GM19438 (cell line): ENCODE measurements around the gene BLVRA.
"Not testable (repeated sequence)": the region's sequence is repeated elsewhere in the genome, so short reads cannot be mapped to it uniquely, and the experiment has no call there.

Source experiments
- ATAC-seq: cut with Tn5 transposase; IDR thresholded peaks from one replicate; pipeline ENCODE4 v1.9.1; 2021; ENCODE audit warnings: low read depth; ENCODE audit not compliant: unreplicated experiment

Gene BLVRA

GRCh38 chr7:43791665-43792064, 33.2 kb downstream of the BLVRA start:
- ATAC-seq, result no peak

GRCh38 chr7:43792471-43793150, 34.1 kb downstream of the BLVRA start:
- ATAC-seq, result no peak

GRCh38 chr7:43799605-43800004, 41.1 kb downstream of the BLVRA start:
- ATAC-seq, result no peak

GRCh38 chr7:43803865-43804264, 45.4 kb downstream of the BLVRA start:
- ATAC-seq, result no peak

GRCh38 chr7:43808410-43808809, 49.9 kb downstream of the BLVRA start:
- ATAC-seq, result no peak

- not testable (repeated sequence) for ATAC-seq
Observed at GRCh38 chr7:43810195-43810941, 51.9 kb downstream of the BLVRA start.

- no peak for ATAC-seq
Observed at GRCh38 chr7:43815373-43815772, 56.9 kb downstream of the BLVRA start.

GRCh38 chr7:43816046-43816797, 57.7 kb downstream of the BLVRA start:
- ATAC-seq, result not testable (repeated sequence)

- ATAC-seq, result not testable (repeated sequence)
Observed at GRCh38 chr7:43823425-43823824, 64.9 kb downstream of the BLVRA start.

GRCh38 chr7:43823941-43824340, 65.5 kb downstream of the BLVRA start:
- no peak for ATAC-seq

- ATAC-seq, result not testable (repeated sequence)
Observed at GRCh38 chr7:43824513-43824912, 66.0 kb downstream of the BLVRA start.

GRCh38 chr7:43824963-43825362, 66.5 kb downstream of the BLVRA start:
- no peak for ATAC-seq

GRCh38 chr7:43825391-43825808, 66.9 kb downstream of the BLVRA start:
- no peak for ATAC-seq

- not testable (repeated sequence) for ATAC-seq
Observed at GRCh38 chr7:43830917-43831316, 72.4 kb downstream of the BLVRA start.

- ATAC-seq, result peak; percentile 57
Observed at GRCh38 chr7:43834463-43835251, 76.2 kb downstream of the BLVRA start.

- no peak for ATAC-seq
Observed at GRCh38 chr7:43838201-43838658, 79.8 kb downstream of the BLVRA start.

- no peak for ATAC-seq
Observed at GRCh38 chr7:43843296-43843695, 84.8 kb downstream of the BLVRA start.

- ATAC-seq, result no peak
Observed at GRCh38 chr7:43844257-43844656, 85.8 kb downstream of the BLVRA start.

GRCh38 chr7:43844662-43845061, 86.2 kb downstream of the BLVRA start:
- no peak for ATAC-seq

GRCh38 chr7:43847496-43847895, 89.0 kb downstream of the BLVRA start:
- ATAC-seq, result no peak
